GM23338 (cell line): ENCODE measurements around the gene EDDM13. TPM values are rescaled to one million over a fixed set of nuclear protein-coding genes. Genes with fewer than 3 reads are reported as not detected.

ENCODE experiments used
- ATAC-seq: fragments of 200-7000 bp; cut with Tn5 transposase; 3 replicates; pipeline ENCODE4 v1.9.1; 2020
- DNase-seq: peaks from one replicate; pipeline ENCODE4 v3.0.0-alpha.2; 2015; ENCODE audit warnings: low spot score
- H2AFZ ChIP-seq: fragments of 200-600 bp; sonication (generic); 2 replicates; pipeline ENCODE4 v1.8.0; 2016; ENCODE audit warnings: antibody characterized with exemption, mild to moderate bottlenecking, moderate library complexity
- H3F3A ChIP-seq: fragments of 200-600 bp; sonication (generic); replicated peaks from 2 replicates; pipeline ENCODE4 v1.8.0; 2017; ENCODE audit warnings: antibody characterized with exemption, mixed run types, low read depth
- H3K27ac ChIP-seq: fragments of 200-600 bp; sonication (generic); 2 replicates; pipeline ENCODE4 v1.6.1; 2016; ENCODE audit warnings: low read depth
- H3K27me3 ChIP-seq: fragments of 200-600 bp; sonication (generic); 2 replicates; pipeline ENCODE4 v1.8.0; 2016; ENCODE audit warnings: mild to moderate bottlenecking, mixed run types, moderate library complexity; ENCODE audit not compliant: insufficient read depth
- H3K36me3 ChIP-seq: fragments of 200-600 bp; sonication (generic); 2 replicates; pipeline ENCODE4 v1.8.0; 2016; ENCODE audit warnings: mild to moderate bottlenecking; ENCODE audit not compliant: insufficient read depth
- H3K4me1 ChIP-seq: fragments of 200-600 bp; sonication (generic); 2 replicates; pipeline ENCODE4 v1.8.0; 2016; ENCODE audit warnings: mild to moderate bottlenecking, moderate library complexity; ENCODE audit not compliant: insufficient read depth
- H3K4me2 ChIP-seq: fragments of 200-600 bp; sonication (generic); 2 replicates; pipeline ENCODE4 v1.7.1; 2017; ENCODE audit warnings: mixed run types
- H3K4me3 ChIP-seq: fragments of 200-600 bp; sonication (generic); 2 replicates; pipeline ENCODE4 v1.6.1; 2016; ENCODE audit warnings: mixed run types
- H3K79me2 ChIP-seq: fragments of 200-600 bp; sonication (generic); replicated peaks from 2 replicates; pipeline ENCODE4 v1.8.0; 2017; ENCODE audit warnings: mild to moderate bottlenecking; ENCODE audit not compliant: insufficient read depth
- H3K9me2 ChIP-seq: fragments of 200-600 bp; sonication (generic); 2 replicates; pipeline ENCODE4 v1.8.0; 2017; ENCODE audit not compliant: insufficient read depth
- H4K20me1 ChIP-seq: fragments of 200-600 bp; sonication (generic); replicated peaks from 2 replicates; pipeline ENCODE4 v1.8.0; 2017; ENCODE audit warnings: mild to moderate bottlenecking; ENCODE audit not compliant: insufficient read depth
- H3K27ac Mint-ChIP-seq: 2 replicates; pipeline ENCODE4 v1.8.0; 2020; ENCODE audit warnings: inconsistent platforms, mild to moderate bottlenecking, moderate library complexity, mixed read lengths
- H3K27me3 Mint-ChIP-seq: 3 replicates; pipeline ENCODE4 v1.8.0; 2022; ENCODE audit warnings: low read depth, mild to moderate bottlenecking, moderate library complexity, mixed read lengths, inconsistent platforms; ENCODE audit not compliant: insufficient read depth, poor library complexity
- H3K36me3 Mint-ChIP-seq: 3 replicates; pipeline ENCODE4 v1.8.0; 2021; ENCODE audit warnings: low read depth, mild to moderate bottlenecking, inconsistent platforms, moderate library complexity, mixed read lengths
- H3K4me1 Mint-ChIP-seq: 3 replicates; pipeline ENCODE4 v1.8.0; 2020; ENCODE audit warnings: mild to moderate bottlenecking, inconsistent platforms, mixed read lengths
- H3K4me3 Mint-ChIP-seq: 3 replicates; pipeline ENCODE4 v1.8.0; 2021; ENCODE audit warnings: moderate library complexity, mild to moderate bottlenecking, inconsistent platforms, mixed read lengths
- H3K9me3 Mint-ChIP-seq: 3 replicates; pipeline ENCODE4 v1.8.0; 2020; ENCODE audit warnings: moderate library complexity, mild to moderate bottlenecking, inconsistent platforms, mixed read lengths
- CREB1 ChIP-seq: fragments of 250-450 bp; sonication (Bioruptor Pico); IDR thresholded peaks from 2 replicates; pipeline ENCODE4 v1.5.0; 2020; ENCODE audit warnings: low read depth, mild to moderate bottlenecking, moderate library complexity
- NANOG ChIP-seq: IDR thresholded peaks from 2 replicates; pipeline ENCODE4 v1.6.1; 2016; ENCODE audit warnings: antibody characterized with exemption, borderline replicate concordance
- POLR2AphosphoS5 ChIP-seq: IDR thresholded peaks from 2 replicates; pipeline ENCODE4 v1.6.1; 2016; ENCODE audit warnings: antibody characterized with exemption, low read depth
- STAT1 ChIP-seq: IDR thresholded peaks from one replicate; pipeline ENCODE4 v1.6.1; 2016; ENCODE audit warnings: antibody characterized with exemption; ENCODE audit not compliant: unreplicated experiment
- ZNF114 ChIP-seq: fragments of 250-450 bp; sonication (Bioruptor Pico); IDR thresholded peaks from 2 replicates; pipeline ENCODE4 v1.5.0; 2020; ENCODE audit warnings: mild to moderate bottlenecking, moderate library complexity
- ZNF331 ChIP-seq: fragments of 250-450 bp; sonication (Bioruptor Pico); IDR thresholded peaks from 2 replicates; pipeline ENCODE4 v1.5.0; 2020; ENCODE audit warnings: low read depth, mild to moderate bottlenecking, moderate library complexity
- polyA plus RNA-seq: library from polyadenylated mRNA; unstranded; fragments of >200 nt; fragmentation: Nextera tagmentation; extraction: Ambion mirVana; gene quantifications from 2 replicates; pipeline ENCODE4 v1.2.1, GENCODE V29; 2016
- total RNA-seq: library from RNA; depleted of rRNA; stranded (reverse); fragments of >200 nt; shearing (Covaris generic); gene quantifications from 2 replicates; pipeline ENCODE4 v1.2.3, GENCODE V29; 2014
- TF ChIP-seq, protein P1 (sequence below): fragments of 250-450 bp; sonication (Bioruptor Pico); IDR thresholded peaks from 2 replicates; pipeline ENCODE4 v1.5.0; 2020; ENCODE audit warnings: mild to moderate bottlenecking, moderate library complexity

Gene EDDM13
- total and polyA plus RNA-seq, 2 experiments from 2014 or later = 0.68 TPM; not detected in 1

DNA sequence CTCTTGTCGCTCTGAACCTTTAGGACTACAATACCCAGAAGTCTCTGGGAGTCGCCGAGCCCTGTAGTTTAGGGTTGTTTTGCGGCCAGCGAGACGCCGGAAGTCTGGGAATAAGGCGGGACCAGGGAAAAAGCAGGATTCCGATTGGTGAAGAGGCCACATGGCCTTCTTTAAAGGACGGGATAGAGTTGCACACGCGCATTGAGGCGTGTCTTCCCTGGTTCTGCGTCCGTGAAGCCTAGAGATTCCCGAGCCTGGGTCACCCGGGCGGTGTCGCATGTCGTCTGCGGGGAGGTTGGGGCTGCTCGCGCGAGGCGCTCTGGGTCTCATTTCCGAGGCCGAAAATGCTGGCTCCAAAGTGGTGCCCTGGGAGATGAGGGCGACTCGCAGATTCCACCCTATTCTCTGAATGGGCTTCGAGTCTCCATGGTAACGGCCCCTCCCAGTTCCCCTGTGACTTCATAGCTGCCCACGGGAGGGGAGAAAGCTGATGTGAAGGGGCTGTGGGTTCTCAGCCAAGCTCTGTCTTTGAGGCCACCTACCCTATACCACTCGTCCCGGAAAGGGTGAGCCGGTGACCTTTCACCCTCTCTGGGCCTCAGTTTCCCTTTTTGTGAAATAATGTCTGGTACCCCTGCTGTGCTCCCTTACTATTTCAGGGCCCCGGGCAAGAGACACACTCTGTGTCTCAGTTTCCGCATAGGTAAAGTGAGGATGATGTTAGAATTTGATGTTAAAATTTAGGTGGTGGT lies 42.7 kb downstream of the EDDM13 start (continued):
- TF ChIP-seq, protein P1, sequence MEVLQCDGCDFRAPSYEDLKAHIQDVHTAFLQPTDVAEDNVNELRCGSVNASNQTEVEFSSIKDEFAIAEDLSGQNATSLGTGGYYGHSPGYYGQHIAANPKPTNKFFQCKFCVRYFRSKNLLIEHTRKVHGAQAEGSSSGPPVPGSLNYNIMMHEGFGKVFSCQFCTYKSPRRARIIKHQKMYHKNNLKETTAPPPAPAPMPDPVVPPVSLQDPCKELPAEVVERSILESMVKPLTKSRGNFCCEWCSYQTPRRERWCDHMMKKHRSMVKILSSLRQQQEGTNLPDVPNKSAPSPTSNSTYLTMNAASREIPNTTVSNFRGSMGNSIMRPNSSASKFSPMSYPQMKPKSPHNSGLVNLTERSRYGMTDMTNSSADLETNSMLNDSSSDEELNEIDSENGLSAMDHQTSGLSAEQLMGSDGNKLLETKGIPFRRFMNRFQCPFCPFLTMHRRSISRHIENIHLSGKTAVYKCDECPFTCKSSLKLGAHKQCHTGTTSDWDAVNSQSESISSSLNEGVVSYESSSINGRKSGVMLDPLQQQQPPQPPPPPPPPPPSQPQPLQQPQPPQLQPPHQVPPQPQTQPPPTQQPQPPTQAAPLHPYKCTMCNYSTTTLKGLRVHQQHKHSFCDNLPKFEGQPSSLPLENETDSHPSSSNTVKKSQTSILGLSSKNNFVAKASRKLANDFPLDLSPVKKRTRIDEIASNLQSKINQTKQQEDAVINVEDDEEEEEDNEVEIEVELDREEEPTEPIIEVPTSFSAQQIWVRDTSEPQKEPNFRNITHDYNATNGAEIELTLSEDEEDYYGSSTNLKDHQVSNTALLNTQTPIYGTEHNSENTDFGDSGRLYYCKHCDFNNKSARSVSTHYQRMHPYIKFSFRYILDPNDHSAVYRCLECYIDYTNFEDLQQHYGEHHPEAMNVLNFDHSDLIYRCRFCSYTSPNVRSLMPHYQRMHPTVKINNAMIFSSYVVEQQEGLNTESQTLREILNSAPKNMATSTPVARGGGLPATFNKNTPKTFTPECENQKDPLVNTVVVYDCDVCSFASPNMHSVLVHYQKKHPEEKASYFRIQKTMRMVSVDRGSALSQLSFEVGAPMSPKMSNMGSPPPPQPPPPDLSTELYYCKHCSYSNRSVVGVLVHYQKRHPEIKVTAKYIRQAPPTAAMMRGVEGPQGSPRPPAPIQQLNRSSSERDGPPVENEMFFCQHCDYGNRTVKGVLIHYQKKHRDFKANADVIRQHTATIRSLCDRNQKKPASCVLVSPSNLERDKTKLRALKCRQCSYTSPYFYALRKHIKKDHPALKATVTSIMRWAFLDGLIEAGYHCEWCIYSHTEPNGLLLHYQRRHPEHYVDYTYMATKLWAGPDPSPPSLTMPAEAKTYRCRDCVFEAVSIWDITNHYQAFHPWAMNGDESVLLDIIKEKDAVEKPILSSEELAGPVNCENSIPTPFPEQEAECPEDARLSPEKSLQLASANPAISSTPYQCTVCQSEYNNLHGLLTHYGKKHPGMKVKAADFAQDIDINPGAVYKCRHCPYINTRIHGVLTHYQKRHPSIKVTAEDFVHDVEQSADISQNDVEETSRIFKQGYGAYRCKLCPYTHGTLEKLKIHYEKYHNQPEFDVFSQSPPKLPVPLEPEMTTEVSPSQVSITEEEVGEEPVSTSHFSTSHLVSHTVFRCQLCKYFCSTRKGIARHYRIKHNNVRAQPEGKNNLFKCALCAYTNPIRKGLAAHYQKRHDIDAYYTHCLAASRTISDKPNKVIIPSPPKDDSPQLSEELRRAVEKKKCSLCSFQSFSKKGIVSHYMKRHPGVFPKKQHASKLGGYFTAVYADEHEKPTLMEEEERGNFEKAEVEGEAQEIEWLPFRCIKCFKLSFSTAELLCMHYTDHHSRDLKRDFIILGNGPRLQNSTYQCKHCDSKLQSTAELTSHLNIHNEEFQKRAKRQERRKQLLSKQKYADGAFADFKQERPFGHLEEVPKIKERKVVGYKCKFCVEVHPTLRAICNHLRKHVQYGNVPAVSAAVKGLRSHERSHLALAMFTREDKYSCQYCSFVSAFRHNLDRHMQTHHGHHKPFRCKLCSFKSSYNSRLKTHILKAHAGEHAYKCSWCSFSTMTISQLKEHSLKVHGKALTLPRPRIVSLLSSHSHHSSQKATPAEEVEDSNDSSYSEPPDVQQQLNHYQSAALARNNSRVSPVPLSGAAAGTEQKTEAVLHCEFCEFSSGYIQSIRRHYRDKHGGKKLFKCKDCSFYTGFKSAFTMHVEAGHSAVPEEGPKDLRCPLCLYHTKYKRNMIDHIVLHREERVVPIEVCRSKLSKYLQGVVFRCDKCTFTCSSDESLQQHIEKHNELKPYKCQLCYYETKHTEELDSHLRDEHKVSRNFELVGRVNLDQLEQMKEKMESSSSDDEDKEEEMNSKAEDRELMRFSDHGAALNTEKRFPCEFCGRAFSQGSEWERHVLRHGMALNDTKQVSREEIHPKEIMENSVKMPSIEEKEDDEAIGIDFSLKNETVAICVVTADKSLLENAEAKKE (CRISPR knock-in tag) = no peak

DNA sequence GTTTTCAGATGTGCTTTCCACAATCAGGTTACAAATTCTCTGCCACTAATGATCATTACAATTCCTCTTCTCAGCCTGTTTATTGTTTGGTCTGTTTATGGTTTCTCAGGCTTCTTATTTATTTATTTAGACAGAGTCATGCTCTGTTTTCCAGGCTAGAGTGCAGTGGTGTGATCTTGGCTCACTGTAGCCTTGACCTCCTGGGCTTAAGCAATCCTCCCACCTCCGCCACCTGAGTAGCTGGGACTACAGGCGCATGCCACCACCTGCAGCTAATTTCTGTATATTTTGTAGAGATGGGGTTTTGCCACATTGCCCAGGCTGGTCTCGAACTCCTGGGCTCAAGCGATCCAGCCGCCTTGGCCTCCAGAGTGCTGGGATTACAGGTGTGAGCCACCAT lies 44.2 kb downstream of the EDDM13 start:
- DNase-seq (no peak), ATAC-seq (no peak)
- H3K36me3 Mint-ChIP-seq = no peaks in the 10 kb centered on the region; the same call in 2 of the 3 replicates
- no peaks in the 10 kb centered on the region for H3K4me1 ChIP-seq
- no peaks in the 10 kb centered on the region; the same call in 2 of the 3 replicates for H3K9me3 Mint-ChIP-seq
- peaks cover 6% of the 10 kb centered on the region for H3K27me3 Mint-ChIP-seq
- H3K4me3 Mint-ChIP-seq = no peak overlapping the region
- 0 out of 2 replicates have a peak, but pooled peaks cover 2% of the 10 kb centered on the region for H3F3A ChIP-seq
- H3K4me1 Mint-ChIP-seq = peaks cover 10% of the 10 kb centered on the region
- no peak overlapping the region for H3K27ac Mint-ChIP-seq
- H3K36me3 ChIP-seq = no peaks in the 10 kb centered on the region
- H3K4me3 ChIP-seq = no peak overlapping the region
- no peaks in the 10 kb centered on the region for H3K27me3 ChIP-seq
- no peak overlapping the region for H2AFZ ChIP-seq
- H3K4me2 ChIP-seq = no peak overlapping the region
- no peaks in the 10 kb centered on the region for H3K9me2 ChIP-seq
- no peaks in the 10 kb centered on the region for H3K79me2 ChIP-seq
- H3K27ac ChIP-seq = no peak overlapping the region
- no peaks in the 10 kb centered on the region for H4K20me1 ChIP-seq
- TF ChIP-seq ZNF114 (CRISPR knock-in tag) (no peak), NANOG (no peak), POLR2AphosphoS5 (no peak), STAT1 (no peak), ZNF331 (CRISPR knock-in tag) (no peak), CREB1 (CRISPR knock-in tag) (no peak)
- TF ChIP-seq, protein P1 (CRISPR knock-in tag) = no peak
